Measurements from ENCODE around the gene RECK.
"Not testable (repeated sequence)": the region's sequence is repeated elsewhere in the genome, so short reads cannot be mapped to it uniquely, and the experiment has no call there.

Gene RECK

DNA sequence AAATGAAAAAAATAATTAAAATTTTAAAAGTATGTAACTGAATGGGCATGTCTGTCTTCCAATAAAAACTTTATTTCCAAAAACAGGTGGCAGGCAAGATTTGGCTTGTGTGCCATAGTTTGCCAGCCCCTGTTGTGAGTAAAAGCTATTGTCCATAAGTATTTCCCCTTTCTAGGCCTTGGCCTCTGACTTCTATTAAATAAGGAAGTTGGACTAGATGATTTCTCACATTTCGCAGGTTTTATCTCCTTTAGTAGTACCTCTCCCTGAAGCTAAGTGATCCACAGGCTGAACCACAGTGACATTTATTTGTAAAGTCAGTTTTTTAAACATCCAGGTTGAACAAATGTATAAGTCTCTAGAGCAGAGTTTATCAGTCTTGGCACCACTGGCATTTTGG lies 41.3 kb downstream of the RECK start:
- WGBS (ENCODE audit: insufficient coverage) = no CpG with 5 or more reads among the region's 1 CpG
- Histone ChIP-seq H3K4me1 (ENCODE audit: control extremely low read depth in 1 of 4, control insufficient read depth in 4 of 4, insufficient read depth in 4 of 4, low read length in 3 of 4) (peaks cover 0 to 7% (median 3%) of the 10 kb centered on the region in 4 experiments), H3K9me3 (ENCODE audit: control extremely low read depth in 1 of 5, control insufficient read depth in 4 of 5, insufficient read depth in 2 of 5, low read depth in 1 of 5, low read length in 4 of 5) (no peaks in the 10 kb centered on the region), H3K36me3 (ENCODE audit: control insufficient read depth in 4 of 4, insufficient read depth in 4 of 4, low read length in 3 of 4) (peaks cover 0 to 5% (median 2%) of the 10 kb centered on the region in 4 experiments), H3K4me3 (ENCODE audit: control insufficient read depth in 1 of 7, extremely low read depth in 1 of 7, insufficient read depth in 4 of 7, low read depth in 2 of 7, low read length in 6 of 7) (no peak overlapping the region), H3K27ac (ENCODE audit: insufficient read depth in 1 of 2, low read depth in 1 of 2, low read length in 2 of 2, poor library complexity in 1 of 2, severe bottlenecking in 2 of 2) (no peak overlapping the region), H3K27me3 (replicated peaks in 2 of 5; ENCODE audit: control insufficient read depth in 4 of 5, insufficient read depth in 5 of 5, low read length in 4 of 5) (no peaks in the 10 kb centered on the region)
- DNase-seq = peak in 2 of 3 donors; percentile 67 to 78
- ChIA-PET POLR2A (no interaction called here), CTCF (no interaction called here)

DNA sequence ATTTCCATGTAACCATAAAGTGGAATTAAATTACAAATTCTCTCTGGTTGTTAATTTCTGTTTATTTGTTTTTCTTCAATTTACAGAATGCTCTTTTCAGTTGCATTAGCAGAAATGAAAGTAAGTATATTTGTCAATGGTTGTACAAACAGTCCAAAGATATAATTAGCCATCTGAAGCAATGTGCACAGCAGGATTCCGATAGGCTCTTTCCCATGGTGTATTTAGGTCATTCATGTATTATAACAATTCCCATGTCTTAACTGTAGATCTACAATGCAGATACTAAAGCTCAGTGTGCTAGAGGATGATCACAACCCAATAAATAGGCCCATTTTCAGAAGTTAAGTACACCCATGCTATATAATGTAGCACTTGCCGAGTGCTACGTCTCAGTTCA lies 43.8 kb downstream of the RECK start:
- CTCF ChIA-PET = interaction anchor here (1.2 to 1.8 kb wide), 2 partner anchors 9 to 58 kb away, joined by 3 to 4 read pairs; no protein-coding TSS in a partner anchor
- no peak overlapping the region for H3K4me3 ChIP-seq (ENCODE audit: control insufficient read depth in 1 of 7, extremely low read depth in 1 of 7, insufficient read depth in 4 of 7, low read depth in 2 of 7, low read length in 6 of 7)
- no peak overlapping the region for H3K27ac ChIP-seq (ENCODE audit: insufficient read depth in 1 of 2, low read depth in 1 of 2, low read length in 2 of 2, poor library complexity in 1 of 2, severe bottlenecking in 2 of 2)
- H3K27me3 ChIP-seq (replicated peaks in 2 of 5; ENCODE audit: control insufficient read depth in 4 of 5, insufficient read depth in 5 of 5, low read length in 4 of 5) = no peaks in the 10 kb centered on the region
- H3K36me3 ChIP-seq (ENCODE audit: control insufficient read depth in 4 of 4, insufficient read depth in 4 of 4, low read length in 3 of 4) = peaks cover 0 to 2% (median 0%) of the 10 kb centered on the region in 4 experiments
- WGBS (ENCODE audit: insufficient coverage) = 97% methylated on average over 3 of the region's 3 CpGs
- H3K4me1 ChIP-seq (ENCODE audit: control extremely low read depth in 1 of 4, control insufficient read depth in 4 of 4, insufficient read depth in 4 of 4, low read length in 3 of 4) = peaks cover 0 to 7% (median 0%) of the 10 kb centered on the region in 4 experiments
- no peaks in the 10 kb centered on the region for H3K9me3 ChIP-seq (ENCODE audit: control extremely low read depth in 1 of 5, control insufficient read depth in 4 of 5, insufficient read depth in 2 of 5, low read depth in 1 of 5, low read length in 4 of 5)
- POLR2A ChIA-PET = no interaction called here
- no peak for DNase-seq

DNA sequence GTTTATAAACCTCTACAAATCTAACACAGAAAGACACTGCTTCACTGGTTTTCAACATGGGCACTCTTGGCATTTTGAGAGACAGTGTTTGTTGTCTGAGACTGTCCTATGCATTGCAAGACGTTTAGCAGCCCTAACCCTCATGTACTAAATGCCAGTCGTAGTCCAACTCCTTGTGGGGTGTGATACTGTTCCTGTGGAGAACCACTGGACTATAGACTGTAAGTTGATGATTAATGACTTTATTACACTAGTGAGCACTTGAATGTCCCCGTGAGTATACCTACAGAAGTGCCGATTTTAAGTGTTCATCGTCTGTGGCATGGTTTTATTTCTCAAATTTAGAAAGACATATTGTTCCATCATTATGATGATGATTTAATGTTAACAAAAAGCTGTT lies 46.2 kb downstream of the RECK start:
- H3K27me3 ChIP-seq (replicated peaks in 2 of 5; ENCODE audit: control insufficient read depth in 4 of 5, insufficient read depth in 5 of 5, low read length in 4 of 5) = no peaks in the 10 kb centered on the region
- peaks cover 0 to 4% (median 2%) of the 10 kb centered on the region in 4 experiments for H3K36me3 ChIP-seq (ENCODE audit: control insufficient read depth in 4 of 4, insufficient read depth in 4 of 4, low read length in 3 of 4)
- H3K9me3 ChIP-seq (ENCODE audit: control extremely low read depth in 1 of 5, control insufficient read depth in 4 of 5, insufficient read depth in 2 of 5, low read depth in 1 of 5, low read length in 4 of 5) = no peaks in the 10 kb centered on the region
- ChIA-PET CTCF (no interaction called here), POLR2A (no interaction called here)
- no peak overlapping the region for H3K27ac ChIP-seq (ENCODE audit: insufficient read depth in 1 of 2, low read depth in 1 of 2, low read length in 2 of 2, poor library complexity in 1 of 2, severe bottlenecking in 2 of 2)
- 96% methylated on average over 4 of the region's 5 CpGs for WGBS (ENCODE audit: insufficient coverage)
- peaks cover 0 to 7% (median 0%) of the 10 kb centered on the region in 4 experiments for H3K4me1 ChIP-seq (ENCODE audit: control extremely low read depth in 1 of 4, control insufficient read depth in 4 of 4, insufficient read depth in 4 of 4, low read length in 3 of 4)
- no peak overlapping the region for H3K4me3 ChIP-seq (ENCODE audit: control insufficient read depth in 1 of 7, extremely low read depth in 1 of 7, insufficient read depth in 4 of 7, low read depth in 2 of 7, low read length in 6 of 7)
- no peak for DNase-seq

DNA sequence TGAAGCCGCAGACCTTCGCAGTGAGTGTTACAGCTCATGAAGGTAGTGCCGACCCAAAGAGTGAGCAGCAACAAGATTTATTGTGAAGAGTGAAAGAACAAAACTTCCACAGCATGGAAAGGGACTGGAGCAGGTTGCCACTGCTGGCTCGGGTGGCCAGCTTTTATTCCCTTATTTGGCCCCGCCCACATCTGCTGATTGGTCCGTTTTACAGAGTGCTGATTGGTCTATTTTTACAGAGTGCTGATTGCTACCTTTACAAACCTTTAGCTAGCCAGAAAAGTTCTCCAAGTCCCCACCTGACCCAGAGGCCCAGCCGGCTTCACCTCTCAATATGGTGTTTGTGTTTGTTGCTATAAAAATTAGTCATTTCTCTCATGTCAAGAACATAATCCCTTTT lies 49.7 kb downstream of the RECK start:
- ChIA-PET POLR2A (no interaction called here), CTCF (interaction anchor here (1.0 to 2.2 kb wide), 4 partner anchors 12 to 81 kb away, joined by 3 to 5 read pairs (median 3); no protein-coding TSS in a partner anchor)
- DNase-seq = no peak
- Histone ChIP-seq H3K27ac (ENCODE audit: insufficient read depth in 1 of 2, low read depth in 1 of 2, low read length in 2 of 2, poor library complexity in 1 of 2, severe bottlenecking in 2 of 2) (no peak overlapping the region), H3K4me3 (ENCODE audit: control insufficient read depth in 1 of 7, extremely low read depth in 1 of 7, insufficient read depth in 4 of 7, low read depth in 2 of 7, low read length in 6 of 7) (no peak overlapping the region), H3K9me3 (ENCODE audit: control extremely low read depth in 1 of 5, control insufficient read depth in 4 of 5, insufficient read depth in 2 of 5, low read depth in 1 of 5, low read length in 4 of 5) (no peaks in the 10 kb centered on the region), H3K4me1 (ENCODE audit: control extremely low read depth in 1 of 4, control insufficient read depth in 4 of 4, insufficient read depth in 4 of 4, low read length in 3 of 4) (no peaks in the 10 kb centered on the region), H3K36me3 (ENCODE audit: control insufficient read depth in 4 of 4, insufficient read depth in 4 of 4, low read length in 3 of 4) (peaks cover 0 to 4% (median 2%) of the 10 kb centered on the region in 4 experiments), H3K27me3 (replicated peaks in 2 of 5; ENCODE audit: control insufficient read depth in 4 of 5, insufficient read depth in 5 of 5, low read length in 4 of 5) (no peaks in the 10 kb centered on the region)
- WGBS (ENCODE audit: insufficient coverage) = 96% methylated on average over 6 of the region's 7 CpGs

DNA sequence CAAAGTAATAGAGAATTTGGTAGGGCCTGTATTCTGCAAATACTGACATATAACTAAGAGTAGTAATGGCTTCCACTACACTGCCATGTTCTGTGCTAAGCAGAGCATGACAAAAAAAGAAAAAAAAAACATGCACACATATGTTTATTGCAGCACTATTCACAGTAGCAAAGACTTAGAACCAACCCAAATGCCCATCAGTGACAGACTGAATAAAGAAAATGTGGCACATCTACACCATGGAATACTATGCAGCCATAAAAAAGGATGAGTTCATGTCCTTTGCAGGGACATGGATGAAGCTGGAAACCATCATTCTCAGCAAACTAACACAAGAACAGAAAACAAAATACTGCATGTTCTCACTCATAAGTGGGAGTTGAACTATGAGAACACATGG lies 50.3 kb downstream of the RECK start:
- POLR2A ChIA-PET; H3K4me3 ChIP-seq (ENCODE audit: control insufficient read depth in 1 of 7, extremely low read depth in 1 of 7, insufficient read depth in 4 of 7, low read depth in 2 of 7, low read length in 6 of 7); H3K36me3 ChIP-seq (ENCODE audit: control insufficient read depth in 4 of 4, insufficient read depth in 4 of 4, low read length in 3 of 4); H3K9me3 ChIP-seq (ENCODE audit: control extremely low read depth in 1 of 5, control insufficient read depth in 4 of 5, insufficient read depth in 2 of 5, low read depth in 1 of 5, low read length in 4 of 5); H3K27me3 ChIP-seq (replicated peaks in 2 of 5; ENCODE audit: control insufficient read depth in 4 of 5, insufficient read depth in 5 of 5, low read length in 4 of 5); H3K4me1 ChIP-seq (ENCODE audit: control extremely low read depth in 1 of 4, control insufficient read depth in 4 of 4, insufficient read depth in 4 of 4, low read length in 3 of 4); H3K27ac ChIP-seq (ENCODE audit: insufficient read depth in 1 of 2, low read depth in 1 of 2, low read length in 2 of 2, poor library complexity in 1 of 2, severe bottlenecking in 2 of 2); DNase-seq: not testable (repeated sequence)
- CTCF ChIA-PET = interaction anchor here (0.8 to 1.6 kb wide), 2 partner anchors 12 to 30 kb away, joined by 3 to 5 read pairs; no protein-coding TSS in a partner anchor

DNA sequence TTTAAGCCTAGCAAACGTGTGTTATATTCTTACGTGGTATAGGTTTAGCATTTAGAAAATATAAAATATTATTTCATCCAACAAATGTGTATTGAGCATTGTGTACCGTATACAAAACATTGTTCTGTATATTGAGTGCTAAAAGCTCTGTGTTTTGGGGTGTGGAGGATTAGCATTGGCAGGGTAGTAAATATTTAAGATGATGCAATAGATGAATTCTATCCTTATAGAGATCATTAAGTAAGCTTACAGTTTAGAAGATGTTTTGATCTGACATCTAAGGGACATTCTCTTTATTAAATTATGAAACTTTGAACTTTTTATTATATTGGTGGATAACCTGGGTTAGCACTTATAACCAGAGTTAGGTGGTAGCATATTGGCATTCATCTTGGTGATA lies 51.3 kb downstream of the RECK start:
- Histone ChIP-seq H3K9me3 (ENCODE audit: control extremely low read depth in 1 of 5, control insufficient read depth in 4 of 5, insufficient read depth in 2 of 5, low read depth in 1 of 5, low read length in 4 of 5) (no peaks in the 10 kb centered on the region), H3K27ac (ENCODE audit: insufficient read depth in 1 of 2, low read depth in 1 of 2, low read length in 2 of 2, poor library complexity in 1 of 2, severe bottlenecking in 2 of 2) (no peak overlapping the region), H3K36me3 (ENCODE audit: control insufficient read depth in 4 of 4, insufficient read depth in 4 of 4, low read length in 3 of 4) (peaks cover 0 to 4% (median 2%) of the 10 kb centered on the region in 4 experiments), H3K4me1 (ENCODE audit: control extremely low read depth in 1 of 4, control insufficient read depth in 4 of 4, insufficient read depth in 4 of 4, low read length in 3 of 4) (peaks cover 0 to 6% (median 0%) of the 10 kb centered on the region in 4 experiments), H3K27me3 (replicated peaks in 2 of 5; ENCODE audit: control insufficient read depth in 4 of 5, insufficient read depth in 5 of 5, low read length in 4 of 5) (no peaks in the 10 kb centered on the region), H3K4me3 (ENCODE audit: control insufficient read depth in 1 of 7, extremely low read depth in 1 of 7, insufficient read depth in 4 of 7, low read depth in 2 of 7, low read length in 6 of 7) (no peak overlapping the region)
- POLR2A ChIA-PET = no interaction called here
- CTCF ChIA-PET = interaction anchor here (0.6 to 1.6 kb wide), 4 partner anchors 11 to 64 kb away, joined by 3 to 5 read pairs (median 4); no protein-coding TSS in a partner anchor
- WGBS (ENCODE audit: insufficient coverage) = no CpG with 5 or more reads among the region's 3 CpGs
- no peak for DNase-seq

DNA sequence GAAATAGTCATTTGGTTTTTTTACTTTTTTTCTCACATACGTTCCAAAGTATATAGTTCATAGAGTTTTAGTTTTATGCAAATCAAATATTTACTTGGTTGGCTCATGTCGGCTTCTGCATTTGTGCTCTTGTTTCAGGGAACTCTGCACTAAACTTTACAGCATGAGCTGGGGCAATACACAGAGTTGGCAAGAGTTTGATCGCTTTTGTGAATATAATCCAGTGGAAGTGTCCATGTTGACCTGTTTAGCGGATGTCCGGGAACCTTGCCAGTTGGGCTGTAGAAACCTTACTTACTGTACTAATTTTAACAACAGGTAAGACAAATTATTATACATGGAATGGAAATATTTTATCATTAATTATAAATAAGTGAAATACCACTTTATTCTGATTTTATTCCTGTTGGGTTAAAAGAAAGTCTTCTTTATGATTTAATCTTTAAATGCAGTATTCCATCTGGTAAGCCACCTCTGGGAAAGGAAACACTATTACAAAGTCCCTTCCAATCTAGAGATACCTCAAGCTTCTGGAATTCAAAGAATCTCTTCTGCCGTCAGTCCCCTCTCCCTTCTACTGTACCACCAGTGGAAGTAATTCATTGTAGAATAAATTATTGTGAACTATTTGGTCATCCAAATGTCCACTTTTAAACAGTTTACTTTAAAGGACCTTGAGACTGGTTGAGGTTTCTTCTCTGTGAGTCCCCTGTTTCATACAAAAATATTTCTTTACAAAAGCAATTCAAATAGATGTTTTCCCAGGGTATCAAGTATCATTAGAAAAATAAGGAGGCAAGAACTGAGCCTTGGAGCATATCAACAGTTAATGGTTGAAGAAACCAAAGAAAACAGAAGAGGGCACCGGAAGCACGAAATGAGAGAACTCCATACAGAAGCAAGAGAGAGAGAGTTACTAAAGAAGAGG lies 54.6 kb downstream of the RECK start:
- Histone ChIP-seq H3K4me3 (ENCODE audit: control insufficient read depth in 1 of 7, extremely low read depth in 1 of 7, insufficient read depth in 4 of 7, low read depth in 2 of 7, low read length in 6 of 7) (no peak overlapping the region), H3K27me3 (replicated peaks in 2 of 5; ENCODE audit: control insufficient read depth in 4 of 5, insufficient read depth in 5 of 5, low read length in 4 of 5) (no peaks in the 10 kb centered on the region), H3K9me3 (ENCODE audit: control extremely low read depth in 1 of 5, control insufficient read depth in 4 of 5, insufficient read depth in 2 of 5, low read depth in 1 of 5, low read length in 4 of 5) (no peaks in the 10 kb centered on the region), H3K4me1 (ENCODE audit: control extremely low read depth in 1 of 4, control insufficient read depth in 4 of 4, insufficient read depth in 4 of 4, low read length in 3 of 4) (peaks cover 0 to 6% (median 0%) of the 10 kb centered on the region in 4 experiments), H3K27ac (ENCODE audit: insufficient read depth in 1 of 2, low read depth in 1 of 2, low read length in 2 of 2, poor library complexity in 1 of 2, severe bottlenecking in 2 of 2) (no peak overlapping the region), H3K36me3 (ENCODE audit: control insufficient read depth in 4 of 4, insufficient read depth in 4 of 4, low read length in 3 of 4) (peaks cover 0 to 2% (median 2%) of the 10 kb centered on the region in 4 experiments)
- ChIA-PET POLR2A (no interaction called here), CTCF (interaction anchor here (0.7 to 1.2 kb wide), 5 partner anchors 11 to 75 kb away, joined by 3 to 5 read pairs (median 4); no protein-coding TSS in a partner anchor)
- WGBS (ENCODE audit: insufficient coverage) = 70% methylated on average over 2 of the region's 8 CpGs
- peak in 1 of 3 donors; percentile 3 for DNase-seq
